GM18517 (cell line): Measurements from ENCODE around the gene ERC2.

Experiments
- ATAC-seq: cut with Tn5 transposase; IDR thresholded peaks from one replicate; pipeline ENCODE4 v1.9.1; 2021; ENCODE audit warnings: mild to moderate bottlenecking, moderate library complexity; ENCODE audit not compliant: unreplicated experiment

ERC2 gene

DNA sequence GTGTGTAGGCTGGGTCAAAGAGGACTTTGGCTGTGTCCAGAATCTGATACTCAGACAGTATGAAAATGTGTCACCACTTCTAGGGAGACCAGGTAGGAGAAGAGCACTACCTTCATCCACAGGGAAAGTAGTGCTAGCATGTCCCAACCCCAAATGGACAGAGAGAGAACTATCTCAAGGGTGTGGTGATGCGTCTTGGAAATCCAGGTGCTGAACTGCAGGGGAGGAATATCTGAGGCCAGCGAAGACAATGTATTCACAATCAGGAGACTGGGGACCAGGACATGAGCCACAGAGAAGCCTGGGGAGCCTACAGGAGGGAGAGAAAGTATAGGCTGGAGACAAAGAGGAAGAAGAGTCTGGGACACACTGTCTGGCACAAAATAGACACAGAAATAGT lies 829.1 kb downstream of the ERC2 start:
- ATAC-seq, result no peak

DNA sequence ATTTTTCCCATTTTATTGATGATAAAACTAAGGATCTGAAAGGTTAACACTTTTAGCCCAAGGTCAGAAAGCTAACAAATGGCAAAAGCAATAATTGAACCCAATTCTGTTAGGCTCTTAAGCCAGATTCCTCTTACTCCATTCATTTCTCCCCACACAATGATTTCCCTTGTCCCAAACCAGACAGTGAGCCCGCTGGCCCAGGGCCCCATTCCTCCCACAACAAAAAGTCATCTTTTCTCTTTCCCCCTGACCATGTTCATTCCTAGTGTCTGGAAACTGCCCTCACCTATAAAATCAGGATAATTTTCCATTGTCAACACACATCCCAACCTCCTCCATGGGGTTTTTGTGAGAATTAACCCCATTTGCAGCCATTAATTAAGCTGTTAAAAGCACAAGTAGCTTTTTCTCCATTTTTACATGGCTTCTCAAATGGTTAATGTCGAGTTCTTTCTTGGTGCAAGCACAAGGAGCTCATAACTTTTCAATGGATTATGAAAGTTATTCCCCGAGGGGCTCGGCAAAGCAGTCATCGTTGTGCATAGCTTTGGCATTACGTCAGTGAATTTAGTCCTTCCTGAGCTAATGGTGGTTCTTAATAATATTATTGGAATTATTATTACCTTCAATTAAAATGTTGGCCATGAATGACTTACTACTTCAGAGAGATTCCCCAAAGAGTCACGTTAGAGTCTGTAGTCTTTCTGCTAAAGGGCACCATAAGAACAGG lies 830.2 kb downstream of the ERC2 start:
- no peak for ATAC-seq

DNA sequence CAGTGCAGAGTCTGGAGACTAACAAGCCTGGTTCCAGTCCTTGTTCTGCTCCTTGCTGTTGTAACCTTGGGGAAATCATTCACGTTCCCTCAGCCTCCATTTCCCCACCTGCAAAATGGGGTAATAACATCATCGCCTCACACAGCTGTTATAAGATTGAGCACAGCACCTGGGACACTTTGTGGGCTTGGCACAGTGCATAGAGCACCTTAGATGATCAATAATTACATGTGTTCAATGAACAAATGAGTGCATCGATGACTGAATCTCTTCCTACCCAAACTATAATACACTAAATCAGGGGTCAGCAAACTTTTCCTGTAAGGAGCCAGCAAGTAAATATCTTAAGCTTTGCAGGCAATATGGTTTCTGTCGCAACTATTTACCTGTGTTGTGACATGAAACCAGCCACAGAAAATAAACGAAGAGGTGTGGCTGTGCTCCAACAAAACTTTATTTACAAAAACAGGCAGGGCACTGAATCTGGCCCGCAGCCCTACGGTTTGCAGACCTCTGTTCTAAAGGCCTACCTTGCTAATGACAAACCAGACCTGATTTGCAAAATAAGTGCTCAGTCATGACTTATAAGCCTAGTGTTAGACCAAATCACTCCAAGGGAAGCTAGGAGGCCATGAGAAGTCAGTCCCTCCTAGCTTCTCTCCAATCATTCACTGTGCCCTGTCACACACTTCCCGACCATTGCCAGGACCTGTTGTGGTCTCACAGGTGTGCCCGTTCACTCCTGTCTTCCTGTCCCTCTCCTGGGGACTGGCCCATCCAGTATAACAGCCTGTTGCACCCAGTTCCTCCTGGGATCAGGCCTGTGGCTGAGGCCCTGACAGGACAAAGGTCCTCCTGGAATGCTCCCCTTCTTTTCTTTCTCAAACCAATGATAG lies 831.7 kb downstream of the ERC2 start:
- no peak for ATAC-seq

DNA sequence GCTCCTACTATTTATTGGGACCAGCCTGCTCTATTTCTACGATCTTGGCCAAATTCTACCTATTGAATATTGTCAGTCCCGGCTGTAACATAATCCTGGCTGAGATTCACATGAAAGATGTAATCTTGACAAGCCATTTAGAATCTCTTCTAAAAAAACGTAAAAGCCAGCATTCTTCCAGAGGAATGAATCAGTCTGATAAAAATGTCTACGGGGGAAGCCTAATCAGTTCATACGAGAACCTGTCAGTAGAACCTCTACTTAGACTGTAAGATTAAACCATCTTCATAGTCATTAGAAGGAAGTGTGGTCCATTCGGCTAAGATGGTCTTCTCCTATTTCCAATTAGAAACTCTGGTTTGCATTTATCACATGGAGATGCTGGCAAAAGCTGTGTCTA lies 833.9 kb downstream of the ERC2 start:
- no peak for ATAC-seq

DNA sequence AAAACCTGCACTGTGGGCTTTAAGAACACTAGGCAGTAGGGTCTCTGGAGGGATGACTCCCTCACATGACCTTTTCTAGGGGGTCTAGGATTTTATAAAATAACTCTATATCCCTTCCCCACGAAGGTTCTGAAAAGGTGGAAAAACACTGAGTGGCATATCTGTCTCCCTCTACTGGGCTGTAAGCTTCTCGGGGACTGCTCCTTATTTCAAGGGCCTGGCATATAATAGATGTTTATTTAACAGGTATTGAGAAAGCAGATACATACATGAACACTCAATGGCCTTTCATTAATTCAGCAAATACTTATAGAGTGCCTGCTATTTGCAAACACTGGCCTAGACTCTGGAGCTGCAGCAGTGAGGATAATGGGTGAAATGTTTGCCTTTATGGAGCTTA lies 834.9 kb downstream of the ERC2 start:
- ATAC-seq, result no peak

DNA sequence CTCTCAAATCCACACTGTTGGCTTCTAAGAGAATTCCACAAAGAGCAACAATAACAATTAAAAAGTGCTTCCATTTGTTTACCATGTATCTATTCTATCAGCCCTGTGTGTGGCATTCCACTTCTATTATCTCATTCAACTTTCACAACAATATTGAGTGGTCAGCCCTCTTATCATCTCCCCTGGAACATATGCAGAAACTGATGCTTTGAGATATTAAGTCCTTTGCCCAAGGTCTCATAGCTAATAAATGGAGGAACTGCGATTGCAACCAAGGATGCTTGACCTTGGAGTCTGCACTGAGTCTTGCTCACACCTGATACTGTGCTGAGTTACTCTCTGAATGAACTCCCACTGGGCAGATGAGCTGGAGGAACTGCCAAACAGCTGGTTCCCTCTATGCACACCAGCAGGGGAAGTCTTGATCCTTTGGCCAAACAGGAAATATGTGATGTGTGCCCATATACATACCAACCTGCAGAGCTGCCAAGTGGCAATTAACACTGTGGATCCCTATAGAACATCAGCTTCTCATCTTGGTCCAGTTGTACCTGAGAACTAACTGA lies 836.4 kb downstream of the ERC2 start:
- no peak for ATAC-seq

DNA sequence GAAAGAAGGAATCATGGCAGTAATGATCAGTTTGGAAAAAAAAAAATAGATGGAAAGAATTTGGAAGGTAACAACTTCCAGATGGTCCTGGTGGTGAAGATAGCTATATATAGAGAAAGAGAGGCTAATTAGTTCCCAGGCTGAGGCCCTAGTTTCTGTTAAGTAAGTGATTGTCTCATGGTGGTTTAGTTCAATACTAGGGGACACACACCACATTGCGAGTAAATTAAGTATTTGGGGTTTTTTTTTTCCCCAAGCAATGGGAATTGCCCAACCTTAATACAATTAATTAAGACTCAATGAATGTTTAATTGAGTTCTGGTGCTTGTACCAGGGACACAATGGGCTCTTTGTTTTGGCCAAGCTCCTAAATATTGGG lies 837.4 kb downstream of the ERC2 start:
- no peak for ATAC-seq

DNA sequence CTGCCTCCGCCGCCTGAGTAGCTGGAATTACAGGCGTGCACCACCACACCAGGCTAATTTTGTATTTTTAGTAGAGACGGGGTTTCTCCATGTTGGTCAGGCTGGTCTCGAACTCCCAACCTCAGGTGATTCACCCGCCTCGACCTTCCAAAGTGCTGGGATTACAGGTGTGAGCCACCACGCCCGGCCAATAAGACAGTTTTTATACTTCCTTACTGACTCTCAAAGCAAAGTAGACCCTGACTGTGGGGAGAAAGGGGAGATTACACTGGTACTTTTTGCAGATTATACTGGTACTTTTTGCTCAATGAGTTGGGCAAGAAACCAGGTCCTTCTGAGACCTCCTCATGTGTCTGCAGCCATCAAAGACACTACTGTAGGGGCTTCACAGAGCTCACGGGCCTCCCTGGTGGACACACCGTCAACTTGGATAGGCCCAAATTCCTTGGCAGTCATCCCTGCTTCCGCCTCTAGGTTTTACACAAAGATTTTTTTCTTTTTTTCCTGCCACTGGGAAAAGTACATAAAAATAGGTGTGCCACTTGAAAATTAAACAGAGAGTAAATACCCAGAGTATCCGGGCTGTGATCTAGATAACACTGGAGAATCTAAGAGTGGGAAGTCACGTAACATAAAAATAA lies 837.9 kb downstream of the ERC2 start:
- ATAC-seq, result no peak

DNA sequence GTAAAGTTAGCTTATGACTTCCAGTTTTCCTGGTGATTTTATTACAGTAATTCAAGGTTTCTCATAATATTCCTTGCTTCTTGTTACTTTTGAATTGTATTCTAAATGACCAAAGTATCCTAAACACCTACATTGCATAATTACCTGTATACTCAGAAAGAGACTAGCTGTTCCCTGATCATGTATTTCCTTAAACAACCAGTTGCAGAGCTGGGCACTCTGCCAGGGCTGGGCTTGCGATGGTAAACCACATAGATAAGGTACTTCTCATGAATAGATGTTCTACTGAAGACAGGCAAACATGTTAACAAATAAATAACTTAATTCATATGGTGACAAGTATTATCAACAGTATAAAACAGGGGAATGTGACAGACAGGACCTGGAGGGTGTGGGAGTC lies 838.8 kb downstream of the ERC2 start:
- ATAC-seq, result no peak

DNA sequence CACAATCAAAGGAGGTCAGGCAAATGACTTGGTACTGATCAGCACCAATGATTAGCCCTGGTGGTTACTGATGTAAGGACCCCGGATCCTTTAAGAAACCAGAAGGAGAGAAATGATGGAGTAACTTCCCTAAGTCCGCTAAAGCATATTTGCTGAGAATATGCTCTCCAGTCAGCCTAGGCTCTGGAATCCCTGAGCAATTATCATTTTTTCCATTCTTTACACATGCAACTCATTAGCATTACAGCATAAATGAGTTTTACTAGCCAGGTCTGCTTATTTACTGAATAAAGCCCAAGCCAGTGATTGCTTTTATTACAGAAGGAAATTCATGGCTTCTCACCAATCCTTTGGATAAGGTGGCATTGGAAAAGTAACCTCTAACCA lies 842.0 kb downstream of the ERC2 start:
- ATAC-seq, result no peak

DNA sequence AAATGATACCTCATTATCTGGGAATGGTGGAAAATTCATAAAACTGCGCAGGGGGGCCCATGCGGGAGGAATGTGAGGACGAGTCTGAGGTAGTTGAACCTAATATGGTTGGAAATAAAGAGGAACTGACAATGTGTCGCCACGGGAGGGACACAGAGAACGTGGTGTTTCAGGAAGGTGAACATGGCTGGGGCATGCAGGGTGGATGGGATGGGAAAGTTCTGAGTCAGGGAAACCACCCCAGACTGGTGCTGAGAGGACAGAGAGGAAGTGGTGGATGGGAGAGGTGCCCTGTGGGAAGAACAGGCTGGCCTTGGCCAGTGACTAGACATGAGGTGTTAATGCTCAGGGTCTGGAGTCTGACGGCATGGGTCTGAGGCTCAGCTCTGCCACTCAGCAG lies 844.0 kb downstream of the ERC2 start:
- ATAC-seq, result no peak

DNA sequence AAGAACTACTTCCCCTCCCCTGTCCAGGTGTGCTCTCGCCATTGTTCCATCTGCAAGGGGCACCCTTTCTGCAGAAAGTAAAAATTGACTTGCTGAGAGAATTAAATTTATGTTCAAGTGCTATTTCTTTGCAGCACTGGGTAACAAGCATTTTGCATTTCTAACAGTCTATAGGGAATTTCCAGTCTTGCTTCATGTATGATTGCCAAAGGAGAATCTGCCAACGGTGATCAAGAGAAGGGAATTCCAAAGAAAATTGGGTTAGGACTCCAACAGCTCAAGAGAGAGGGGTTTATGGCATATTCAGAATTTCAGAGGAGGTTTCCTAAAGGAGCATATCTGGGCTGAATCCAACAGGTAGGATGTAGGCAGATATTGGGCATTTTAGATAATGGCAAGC lies 844.5 kb downstream of the ERC2 start:
- no peak for ATAC-seq

DNA sequence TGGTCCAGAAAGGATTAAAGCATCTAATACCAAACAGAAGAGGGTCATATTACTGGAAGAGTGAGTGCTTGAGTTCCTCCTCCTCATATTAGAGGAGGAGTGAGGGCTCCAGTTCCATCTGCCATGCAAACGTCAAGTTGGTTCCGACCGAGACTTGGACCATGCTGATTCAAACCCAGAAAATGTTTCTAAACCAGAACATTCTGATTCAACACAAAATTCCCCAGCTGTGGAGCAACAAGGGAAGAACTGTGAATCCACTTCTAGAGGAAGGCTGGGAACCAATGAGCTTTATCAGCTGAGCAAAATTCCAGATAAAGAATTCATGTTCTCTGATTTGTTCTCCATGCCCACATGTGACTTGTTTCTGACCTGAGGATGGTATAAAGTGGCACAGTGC lies 845.5 kb downstream of the ERC2 start:
- ATAC-seq, result no peak

DNA sequence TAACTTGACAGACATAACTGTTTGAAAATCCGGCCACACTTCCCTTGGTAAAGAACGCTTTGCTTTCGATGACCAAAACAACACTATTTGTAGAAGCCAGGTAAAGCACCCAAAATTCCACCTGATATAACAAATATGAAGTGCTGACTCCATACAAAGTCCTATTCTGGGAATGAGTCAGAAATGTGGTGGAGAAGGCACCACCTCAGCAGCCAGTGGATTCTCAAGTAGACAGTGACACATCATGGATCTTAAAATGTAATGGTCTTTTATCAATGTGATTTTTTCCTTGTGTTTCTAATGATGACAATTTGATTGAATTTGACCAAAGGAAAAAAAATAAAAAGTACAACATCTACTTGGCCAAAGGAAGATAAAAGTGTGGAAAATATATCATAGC lies 846.2 kb downstream of the ERC2 start:
- no peak for ATAC-seq

DNA sequence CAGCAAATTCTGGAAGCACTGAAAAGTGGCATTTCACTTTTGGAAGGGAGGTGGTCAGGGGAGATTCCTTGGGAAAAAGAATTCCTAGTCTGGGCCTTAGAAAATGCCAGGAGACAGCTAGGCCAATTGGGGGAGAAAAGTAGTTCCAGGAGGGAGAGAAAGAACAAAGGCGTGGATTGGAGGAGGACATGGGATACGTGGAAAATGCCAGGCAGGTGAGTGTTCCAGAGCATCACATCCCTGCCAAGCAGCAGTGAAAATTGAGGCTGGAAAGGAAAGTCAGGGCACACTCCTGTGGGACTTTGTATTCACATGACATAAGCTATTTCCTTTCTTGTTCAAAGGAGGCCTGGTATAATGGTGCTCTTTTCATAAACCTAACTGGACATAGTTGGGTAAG lies 846.6 kb downstream of the ERC2 start:
- no peak for ATAC-seq

DNA sequence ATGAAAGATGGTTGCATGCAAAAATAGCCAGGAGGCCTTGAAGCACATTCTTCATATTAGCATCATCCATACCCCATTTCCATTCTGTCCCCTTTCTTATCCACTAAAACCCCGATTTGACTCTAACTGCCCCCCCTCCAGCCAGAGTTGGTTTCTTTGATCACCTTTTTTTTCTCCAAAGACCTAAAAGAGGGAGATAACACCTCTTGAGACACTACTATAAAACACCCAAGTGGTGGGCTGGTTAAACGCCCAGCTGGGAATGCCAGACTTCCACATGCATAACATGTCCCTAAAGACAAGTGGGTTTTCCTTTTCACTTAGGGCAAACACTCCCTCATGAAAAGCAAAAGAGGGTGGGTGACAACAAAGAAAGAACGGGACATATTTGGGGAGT lies 847.2 kb downstream of the ERC2 start:
- ATAC-seq, result no peak

DNA sequence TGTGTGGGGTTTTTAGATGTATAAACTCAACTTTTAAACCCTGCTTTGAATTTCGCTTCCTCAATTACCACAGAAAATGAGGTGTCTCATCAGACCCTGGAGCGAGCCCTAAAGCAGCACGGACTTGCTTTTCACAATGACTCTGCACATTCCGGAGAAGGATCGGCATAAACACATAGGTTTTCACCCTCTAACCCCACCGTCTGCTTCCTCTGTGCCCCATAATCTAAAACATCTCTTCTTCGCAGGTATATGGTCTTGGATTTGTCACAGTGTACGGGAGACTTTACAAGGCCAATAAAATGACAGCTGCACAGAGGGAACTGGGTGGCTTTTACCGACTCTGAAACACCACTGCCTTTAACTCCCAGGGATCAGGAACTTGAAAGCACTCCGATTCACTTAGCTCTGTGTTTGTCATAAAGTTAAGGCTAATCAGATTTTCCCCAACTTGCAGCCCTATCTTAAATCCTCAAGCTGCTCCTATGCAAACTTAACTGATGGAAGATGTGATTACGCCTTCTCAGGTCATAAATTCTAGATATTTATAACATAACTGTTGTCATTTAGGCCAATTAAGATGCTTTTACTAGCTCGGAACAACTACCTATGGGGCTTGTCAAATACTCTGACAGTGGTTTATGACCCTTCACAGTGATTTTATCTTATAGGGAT lies 847.8 kb downstream of the ERC2 start:
- peak; percentile 61 for ATAC-seq

DNA sequence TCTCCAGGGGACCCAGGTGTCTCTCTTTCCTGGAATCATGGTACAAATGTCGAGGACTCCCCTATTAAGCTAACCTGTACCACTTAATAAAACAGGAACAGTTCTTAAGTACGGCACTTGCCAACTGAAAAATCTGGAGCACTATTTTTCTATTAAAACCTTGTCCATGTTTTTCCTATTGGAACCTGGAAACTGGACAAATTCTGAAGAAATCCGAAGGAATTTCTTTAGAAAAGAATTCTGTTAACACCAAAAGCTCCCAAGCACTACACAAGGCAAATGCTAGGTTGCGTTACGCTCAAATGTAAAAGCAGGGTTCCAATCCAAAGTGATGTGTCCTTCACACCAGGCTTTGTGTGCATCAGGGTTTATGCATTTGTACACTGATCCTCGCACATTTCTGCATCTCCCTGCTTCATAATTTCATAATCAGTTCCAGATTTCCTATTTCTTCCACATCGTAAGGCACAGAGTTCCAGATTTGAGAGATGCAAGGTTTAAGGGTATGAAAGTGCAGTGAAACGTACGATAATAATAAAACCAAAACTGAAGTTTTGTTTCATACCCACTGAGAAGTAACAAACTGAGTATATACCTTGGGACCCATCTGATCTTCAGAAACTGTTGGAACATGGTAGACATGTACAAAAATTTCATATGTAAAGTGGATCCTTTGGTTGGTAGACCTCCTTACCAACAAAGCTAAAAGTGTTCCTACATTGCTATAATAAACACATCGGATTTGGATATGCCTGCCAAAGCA lies 849.0 kb downstream of the ERC2 start:
- no peak for ATAC-seq

DNA sequence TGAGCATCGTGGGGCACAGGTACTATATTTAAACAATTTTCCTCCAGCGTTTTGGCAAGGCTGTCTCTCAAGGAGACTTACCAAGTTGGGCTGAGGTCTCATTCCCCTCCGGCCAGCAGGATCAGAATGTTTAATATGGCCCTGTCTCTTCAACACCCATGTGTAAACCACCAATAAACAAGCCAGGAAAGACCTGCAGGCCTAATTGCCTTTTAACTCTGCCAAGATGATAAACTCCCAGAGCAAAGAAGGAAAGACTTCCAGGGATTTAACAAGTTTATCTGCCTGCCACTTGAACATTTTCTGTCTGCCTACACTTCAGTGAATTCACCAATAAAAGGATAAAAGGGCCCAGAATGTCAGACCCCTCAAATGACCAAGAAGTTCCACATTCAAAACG lies 850.9 kb downstream of the ERC2 start:
- ATAC-seq, result no peak

DNA sequence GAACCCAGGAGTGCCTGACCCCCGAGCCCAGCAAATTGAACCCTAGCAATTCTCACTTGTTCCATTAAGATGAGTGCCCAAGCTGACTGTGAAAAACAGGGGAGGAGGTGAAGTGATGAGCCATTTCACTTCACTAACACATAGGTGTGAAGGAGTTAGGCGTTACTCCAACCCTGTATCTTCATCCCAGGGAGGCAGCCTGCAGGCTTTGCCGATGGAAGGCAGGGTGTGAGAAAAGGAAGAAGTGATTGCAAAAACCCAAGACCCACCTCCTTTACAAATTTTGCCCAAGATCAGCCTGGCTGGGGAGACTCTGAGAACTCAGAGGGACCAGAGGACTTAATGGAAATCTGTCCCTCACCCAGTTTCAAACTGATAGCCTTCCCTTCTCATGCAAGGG lies 851.5 kb downstream of the ERC2 start:
- ATAC-seq, result no peak
